Motor neuron (in vitro differentiated cells): ENCODE results near the gene RAB15. TPM values are rescaled to one million over a fixed set of nuclear protein-coding genes. Genes with fewer than 3 reads are reported as not detected.

Experiments used
- ATAC-seq, 8 experiments: fragments of 200-7000 bp; cut with Tn5 transposase; replicated peaks in 6 of 8; 2 replicates each; pipeline ENCODE4 v1.8.0; 2021; ENCODE audit warnings: mild to moderate bottlenecking in 8 of 8, moderate library complexity in 8 of 8
- H3K27ac ChIP-seq, 2 donors: fragments of 250-450 bp; sonication (Bioruptor Pico); 2 replicates each; pipeline ENCODE4 v1.9.0; 2021; ENCODE audit warnings: antibody characterized with exemption in 2 of 2, mild to moderate bottlenecking in 2 of 2, moderate library complexity in 1 of 2
- H3K4me1 ChIP-seq, 2 donors: fragments of 250-450 bp; sonication (Bioruptor Pico); replicated peaks in 1 of 2; 2 replicates each; pipeline ENCODE4 v1.6.1; 2021; ENCODE audit warnings: antibody characterized with exemption in 2 of 2, mild to moderate bottlenecking in 2 of 2, moderate library complexity in 1 of 2
- H3K4me3 ChIP-seq, 5 donors: fragments of 250-450 bp; sonication (Bioruptor Pico); 2 replicates each; pipeline ENCODE4 v1.9.0; 2021; ENCODE audit warnings: antibody characterized with exemption in 5 of 5, mild to moderate bottlenecking in 5 of 5, moderate library complexity in 4 of 5
- WGBS, 10 experiments: fragments of 450-650 bp; shearing (Covaris generic); methylation state at CpG; one replicate each; pipeline ENCODE4 v1.0.0; 2022; 5-methylcytosine and 5-hydroxymethylcytosine counted together
- in situ Hi-C, 9 experiments: fragments of 400-800 bp; cut with MboI; loops; one replicate each; pipeline ENCODE4 v1.15.0; 2021; ENCODE audit warnings: low sequenced_read_pairs in 9 of 9, low pct_unique_long_range_greater_than_20kb in 2 of 9; ENCODE audit not compliant: unreplicated experiment in 9 of 9
- total RNA-seq, 8 experiments: library from RNA; unstranded; fragments of 300-600 nt; gene quantifications; 2 replicates each; pipeline versions ENCODE4 v1.2.3 to v1.2.4, GENCODE V29; 2022

RAB15 gene
- total RNA-seq, 8 experiments from 2014 or later, result 1.8 to 55.5 (median 11.1) TPM

- in situ Hi-C loops, result no loop called here
- Histone ChIP-seq H3K4me1 (no peaks in the 10 kb centered on the region), H3K27ac (no peak overlapping the region), H3K4me3 (no peak overlapping the region)
- WGBS, 10 experiments, result 33 to 100% (median 100%) methylated on average over 1 of the region's 1 CpG; no CpG with 5 or more reads in 4 of the 10 experiments
- peak in 4 of 8 experiments; percentile 18 to 63 (median 54) for ATAC-seq
These were observed 34.3 kb downstream of the RAB15 start for GRCh38 chr14:64937821-64938193.

- H3K27ac ChIP-seq, result no peak overlapping the region
- 0 to 100% (median 100%) methylated on average over 1 of the region's 1 CpG; no CpG with 5 or more reads in 5 of the 10 experiments for WGBS, 10 experiments
- in situ Hi-C loops, result no loop called here
- no peak overlapping the region for H3K4me3 ChIP-seq
- peak in 2 of 8 experiments; percentile 46 to 94 for ATAC-seq
- H3K4me1 ChIP-seq, result no peaks in the 10 kb centered on the region
These were observed 34.8 kb downstream of the RAB15 start for GRCh38 chr14:64937171-64937820.

- H3K27ac ChIP-seq, result no peak overlapping the region
- in situ Hi-C loops, result no loop called here
These were observed 36.6 kb downstream of the RAB15 start for GRCh38 chr14:64935508-64935907.

GRCh38 chr14:64934338-64934929 is 37.7 kb downstream of the RAB15 start:
- ATAC-seq, result no peak
- no peaks in the 10 kb centered on the region for H3K4me1 ChIP-seq
- H3K4me3 ChIP-seq, result no peak overlapping the region
- in situ Hi-C loops, result no loop called here
- no peak overlapping the region for H3K27ac ChIP-seq
- 8 to 86% (median 67%) methylated on average over 1 of the region's 1 CpG; no CpG with 5 or more reads in 3 of the 10 experiments for WGBS, 10 experiments

More at GRCh38 chr14:64935508-64935907, 36.6 kb downstream of the RAB15 start:
- ATAC-seq, result no peak
- WGBS, 10 experiments, result 80 to 100% (median 98%) methylated on average over 1 to 2 of the region's 2 CpGs; no CpG with 5 or more reads in 2 of the 10 experiments
- Histone ChIP-seq H3K4me3 (no peak overlapping the region), H3K4me1 (no peaks in the 10 kb centered on the region)

- Histone ChIP-seq H3K27ac (no peak overlapping the region), H3K4me1 (no peaks in the 10 kb centered on the region), H3K4me3 (no peak overlapping the region)
- no peak for ATAC-seq
- in situ Hi-C loops, result no loop called here
These were observed 39.9 kb downstream of the RAB15 start for GRCh38 chr14:64932231-64932630.

- WGBS, 10 experiments, result 80 to 100% (median 100%) methylated on average over 1 to 2 of the region's 2 CpGs; no CpG with 5 or more reads in 6 of the 10 experiments
- ATAC-seq, result no peak
- in situ Hi-C loops, result no loop called here
- no peak overlapping the region for H3K4me3 ChIP-seq
- H3K4me1 ChIP-seq, result no peaks in the 10 kb centered on the region
- H3K27ac ChIP-seq, result no peak overlapping the region
These were observed 41.0 kb downstream of the RAB15 start for GRCh38 chr14:64931123-64931522.

- no peak overlapping the region for H3K4me3 ChIP-seq
- H3K27ac ChIP-seq, result no peak overlapping the region
- H3K4me1 ChIP-seq, result no peaks in the 10 kb centered on the region
- in situ Hi-C loops, result no loop called here
- ATAC-seq, result no peak
- WGBS, 10 experiments, result 88 to 100% (median 97%) methylated on average over 1 to 3 of the region's 3 CpGs
These were observed 41.9 kb downstream of the RAB15 start for GRCh38 chr14:64930085-64930843.

- ATAC-seq, result peak in 4 of 8 experiments; percentile 39 to 91 (median 82)
- 8 to 100% (median 74%) methylated on average over 3 of the region's 3 CpGs; no CpG with 5 or more reads in 1 of the 10 experiments for WGBS, 10 experiments
- H3K4me3 ChIP-seq, result no peak overlapping the region
- in situ Hi-C loops, result no loop called here
- no peak overlapping the region for H3K27ac ChIP-seq
- H3K4me1 ChIP-seq, result no peaks in the 10 kb centered on the region
These were observed 43.1 kb downstream of the RAB15 start for GRCh38 chr14:64929014-64929359.

- in situ Hi-C loops, result no loop called here
- no peak for ATAC-seq
- Histone ChIP-seq H3K4me3 (no peak overlapping the region), H3K27ac (no peak overlapping the region), H3K4me1 (no peaks in the 10 kb centered on the region)
- WGBS, 10 experiments, result 78 to 98% (median 87%) methylated on average over 1 to 7 of the region's 7 CpGs
These were observed 43.7 kb downstream of the RAB15 start for GRCh38 chr14:64928239-64929013.

GRCh38 chr14:64927031-64927430 is 45.1 kb downstream of the RAB15 start:
- in situ Hi-C loops, result no loop called here
- H3K4me3 ChIP-seq, result no peak overlapping the region
- H3K27ac ChIP-seq, result no peak overlapping the region
- H3K4me1 ChIP-seq, result no peaks in the 10 kb centered on the region
- 60 to 100% (median 88%) methylated on average over 1 to 3 of the region's 3 CpGs for WGBS, 10 experiments
- no peak for ATAC-seq

GRCh38 chr14:64926398-64926995 is 45.6 kb downstream of the RAB15 start:
- no peak overlapping the region for H3K4me3 ChIP-seq

GRCh38 chr14:64923015-64923414 is 49.1 kb downstream of the RAB15 start:
- H3K27ac ChIP-seq, result no peak overlapping the region
- WGBS, 10 experiments, result 71 to 100% (median 98%) methylated on average over 1 to 3 of the region's 3 CpGs; no CpG with 5 or more reads in 2 of the 10 experiments
- H3K4me3 ChIP-seq, result no peak overlapping the region
- ATAC-seq, result no peak
- in situ Hi-C loops, result no loop called here
- no peaks in the 10 kb centered on the region for H3K4me1 ChIP-seq

More at GRCh38 chr14:64926398-64926995, 45.6 kb downstream of the RAB15 start:
- in situ Hi-C loops, result no loop called here
- H3K27ac ChIP-seq, result no peak overlapping the region
- 55 to 100% (median 89%) methylated on average over 1 to 4 of the region's 4 CpGs; no CpG with 5 or more reads in 1 of the 10 experiments for WGBS, 10 experiments
- H3K4me1 ChIP-seq, result no peaks in the 10 kb centered on the region
- ATAC-seq, result no peak
